NCI-H2029 treated with DMSO at 0.1 percent for 48 hours (cell line): ENCODE data around the gene ITGB7.

ENCODE experiments used
- DNase-seq: peaks from one replicate; lab custom pipeline; 2025; lab: John Stamatoyannopoulos, UW

Gene ITGB7

GRCh38 chr12:53231671-53231920, 24.5 kb upstream of the ITGB7 start:
- no peak for DNase-seq

- DNase-seq, result no peak
Measured at GRCh38 chr12:53230108-53230845, 23.2 kb upstream of the ITGB7 start.

- DNase-seq, result no peak
Measured at GRCh38 chr12:53229454-53229853, 22.4 kb upstream of the ITGB7 start.

- DNase-seq, result no peak
Measured at GRCh38 chr12:53227836-53228235, 20.8 kb upstream of the ITGB7 start.

- DNase-seq, result no peak
Measured at GRCh38 chr12:53227341-53227740, 20.3 kb upstream of the ITGB7 start.

- no peak for DNase-seq
Measured at GRCh38 chr12:53226815-53227214, 19.8 kb upstream of the ITGB7 start.

GRCh38 chr12:53225635-53226424, 18.8 kb upstream of the ITGB7 start:
- DNase-seq, result no peak

- DNase-seq, result no peak
Measured at GRCh38 chr12:53224897-53225634, 18.0 kb upstream of the ITGB7 start.

GRCh38 chr12:53224061-53224896, 17.2 kb upstream of the ITGB7 start:
- DNase-seq, result no peak

- DNase-seq, result no peak
Measured at GRCh38 chr12:53223389-53224060, 16.5 kb upstream of the ITGB7 start.

- DNase-seq, result no peak
Measured at GRCh38 chr12:53222806-53223261, 15.8 kb upstream of the ITGB7 start.

- no peak for DNase-seq
Measured at GRCh38 chr12:53222170-53222721, 15.2 kb upstream of the ITGB7 start.

GRCh38 chr12:53221203-53222080, 14.4 kb upstream of the ITGB7 start:
- DNase-seq, result no peak

GRCh38 chr12:53220694-53221202, 13.7 kb upstream of the ITGB7 start:
- DNase-seq, result peak; percentile 65

GRCh38 chr12:53219956-53220693, 13.1 kb upstream of the ITGB7 start:
- DNase-seq, result no peak

GRCh38 chr12:53219292-53219955, 12.4 kb upstream of the ITGB7 start:
- DNase-seq, result no peak

GRCh38 chr12:53218551-53219291, 11.7 kb upstream of the ITGB7 start:
- DNase-seq, result no peak

- DNase-seq, result no peak
Measured at GRCh38 chr12:53217931-53218307, 10.9 kb upstream of the ITGB7 start.
